ENCODE results near the gene PPIG. TPM values are rescaled to one million over a fixed set of nuclear protein-coding genes. Genes with fewer than 3 reads are reported as not detected.

PPIG gene
- total RNA-seq, 1 experiment from 2014 or later = 28.4 TPM

- peaks cover 2% of the 10 kb centered on the region; the same call in 1 of the 2 replicates for H3F3A ChIP-seq (ENCODE audit: insufficient read depth, low read depth)
- BruUV-seq (replicated peaks) = no TSS peak
- no peak overlapping the region for H2AFZ ChIP-seq
- TF ChIP-seq EZH2 (IDR thresholded peaks at IDR 0.05; ENCODE audit: low read depth) (no peak), CTCF (conservative IDR thresholded peaks at IDR 0.05) (no peak)
- H3K79me2 ChIP-seq (ENCODE audit: low read depth) = no peaks in the 10 kb centered on the region
- POLR2A ChIA-PET (ENCODE audit: unreplicated experiment) = no interaction called here
- H3K9me3 ChIP-seq (ENCODE audit: insufficient read depth, low read depth) = no peaks in the 10 kb centered on the region
- H3K27me3 ChIP-seq (ENCODE audit: insufficient read depth, low read depth) = no peaks in the 10 kb centered on the region
- no peak overlapping the region for H3K27ac ChIP-seq
- H3K36me3 ChIP-seq (ENCODE audit: low read depth) = peaks cover under 1% of the 10 kb centered on the region; the same call in 1 of the 2 replicates
- CTCF ChIA-PET = no interaction called here
- H3K4me1 ChIP-seq (replicated peaks; ENCODE audit: insufficient read depth) = no peaks in the 10 kb centered on the region
- no peak overlapping the region for H3K4me2 ChIP-seq
- H4K20me1 ChIP-seq (ENCODE audit: insufficient read depth) = no peaks in the 10 kb centered on the region
- H3K4me3 ChIP-seq = no peak overlapping the region
- no peaks in the 10 kb centered on the region for H3K9me2 ChIP-seq (ENCODE audit: insufficient read depth)
- DNase-seq = no peak
- intact Hi-C loops (cut with micrococcal nuclease; ENCODE audit: unreplicated experiment) = no loop called here
These were observed 41.6 kb downstream of the PPIG start for GRCh38 chr2:169625781-169626180.

GRCh38 chr2:169636440-169637097 lies 52.4 kb downstream of the PPIG start:
- Histone ChIP-seq H3K27me3 (ENCODE audit: insufficient read depth, low read depth) (no peaks in the 10 kb centered on the region), H3K9me3 (ENCODE audit: insufficient read depth, low read depth) (no peaks in the 10 kb centered on the region), H3K27ac (no peak overlapping the region), H3K36me3 (ENCODE audit: low read depth) (peaks cover 18% of the 10 kb centered on the region; the same call in 1 of the 2 replicates), H3K79me2 (ENCODE audit: low read depth) (no peaks in the 10 kb centered on the region), H3K4me1 (replicated peaks; ENCODE audit: insufficient read depth) (no peaks in the 10 kb centered on the region), H3K9me2 (ENCODE audit: insufficient read depth) (no peaks in the 10 kb centered on the region), H3F3A (ENCODE audit: insufficient read depth, low read depth) (no peaks in the 10 kb centered on the region), H4K20me1 (ENCODE audit: insufficient read depth) (no peaks in the 10 kb centered on the region), H3K4me2 (no peak overlapping the region), H3K4me3 (no peak overlapping the region), H2AFZ (no peak overlapping the region)
- DNase-seq = no peak
- CTCF ChIA-PET = no interaction called here
- POLR2A ChIA-PET (ENCODE audit: unreplicated experiment) = no interaction called here
- intact Hi-C loops (cut with micrococcal nuclease; ENCODE audit: unreplicated experiment) = no loop called here
- TF ChIP-seq CTCF (conservative IDR thresholded peaks at IDR 0.05) (no peak), EZH2 (IDR thresholded peaks at IDR 0.05; ENCODE audit: low read depth) (no peak)
- TSS peak; percentile 88 for BruUV-seq (replicated peaks)

GRCh38 chr2:169637620-169638019 lies 53.5 kb downstream of the PPIG start:
- Histone ChIP-seq H3K4me3 (no peak overlapping the region), H2AFZ (no peak overlapping the region), H3K36me3 (ENCODE audit: low read depth) (peaks cover 11% of the 10 kb centered on the region; the same call in 1 of the 2 replicates), H3K79me2 (ENCODE audit: low read depth) (no peaks in the 10 kb centered on the region), H3K4me2 (no peak overlapping the region), H3K9me2 (ENCODE audit: insufficient read depth) (no peaks in the 10 kb centered on the region), H4K20me1 (ENCODE audit: insufficient read depth) (no peaks in the 10 kb centered on the region), H3F3A (ENCODE audit: insufficient read depth, low read depth) (no peaks in the 10 kb centered on the region), H3K4me1 (replicated peaks; ENCODE audit: insufficient read depth) (no peaks in the 10 kb centered on the region), H3K27ac (no peak overlapping the region), H3K9me3 (ENCODE audit: insufficient read depth, low read depth) (no peaks in the 10 kb centered on the region), H3K27me3 (ENCODE audit: insufficient read depth, low read depth) (no peaks in the 10 kb centered on the region)
- TF ChIP-seq CTCF (conservative IDR thresholded peaks at IDR 0.05) (no peak), EZH2 (IDR thresholded peaks at IDR 0.05; ENCODE audit: low read depth) (no peak)
- CTCF ChIA-PET = no interaction called here
- BruUV-seq (replicated peaks) = no TSS peak
- POLR2A ChIA-PET (ENCODE audit: unreplicated experiment) = no interaction called here
- intact Hi-C loops (cut with micrococcal nuclease; ENCODE audit: unreplicated experiment) = no loop called here
- DNase-seq = peak in 1 of 2 experiments; percentile 35

Data from PC-9 (cell line).